RWPE1 (cell line): Measurements from ENCODE around the gene SEMA5B.

ENCODE experiments used
- CTCF ChIA-PET: fragments of 350-600 bp; sonication (Branson Sonifier 250); formaldehyde crosslinking; extraction: SDS; loops from one replicate; lab custom pipeline; 2021; lab: Yijun Ruan, JAX
- POLR2A ChIA-PET: fragments of 400-600 bp; formaldehyde crosslinking; extraction: SDS; loops from one replicate; lab custom pipeline; 2020; ENCODE audit warnings: antibody characterized with exemption; ENCODE audit not compliant: low non-redundant PET; lab: Yijun Ruan, JAX
- DNase-seq: peaks from one replicate; pipeline ENCODE4 v3.0.0; 2012; ENCODE audit warnings: low spot score
- H3K27ac ChIP-seq: fragments of 450-650 bp; 2 replicates; pipeline ENCODE4 v1.5.1; 2017
- TF ChIP-seq, protein P1 (sequence below): fragments of 450-650 bp; conservative IDR thresholded peaks from 2 replicates; pipeline ENCODE4 v1.5.1; 2017; ENCODE audit warnings: low read depth, mild to moderate bottlenecking

The SEMA5B gene

GRCh38 chr3:123039178-123039577 lies 11.6 kb upstream of the SEMA5B start:
- POLR2A ChIA-PET, result no interaction called here
- DNase-seq, result no peak
- H3K27ac ChIP-seq, result no peak overlapping the region
- CTCF ChIA-PET, result interaction anchor here (0.9 kb wide), 1 partner anchor 147 kb away, joined by 4 read pairs; no protein-coding TSS in a partner anchor
- TF ChIP-seq, protein P1, sequence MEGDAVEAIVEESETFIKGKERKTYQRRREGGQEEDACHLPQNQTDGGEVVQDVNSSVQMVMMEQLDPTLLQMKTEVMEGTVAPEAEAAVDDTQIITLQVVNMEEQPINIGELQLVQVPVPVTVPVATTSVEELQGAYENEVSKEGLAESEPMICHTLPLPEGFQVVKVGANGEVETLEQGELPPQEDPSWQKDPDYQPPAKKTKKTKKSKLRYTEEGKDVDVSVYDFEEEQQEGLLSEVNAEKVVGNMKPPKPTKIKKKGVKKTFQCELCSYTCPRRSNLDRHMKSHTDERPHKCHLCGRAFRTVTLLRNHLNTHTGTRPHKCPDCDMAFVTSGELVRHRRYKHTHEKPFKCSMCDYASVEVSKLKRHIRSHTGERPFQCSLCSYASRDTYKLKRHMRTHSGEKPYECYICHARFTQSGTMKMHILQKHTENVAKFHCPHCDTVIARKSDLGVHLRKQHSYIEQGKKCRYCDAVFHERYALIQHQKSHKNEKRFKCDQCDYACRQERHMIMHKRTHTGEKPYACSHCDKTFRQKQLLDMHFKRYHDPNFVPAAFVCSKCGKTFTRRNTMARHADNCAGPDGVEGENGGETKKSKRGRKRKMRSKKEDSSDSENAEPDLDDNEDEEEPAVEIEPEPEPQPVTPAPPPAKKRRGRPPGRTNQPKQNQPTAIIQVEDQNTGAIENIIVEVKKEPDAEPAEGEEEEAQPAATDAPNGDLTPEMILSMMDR, result no peak

DNA sequence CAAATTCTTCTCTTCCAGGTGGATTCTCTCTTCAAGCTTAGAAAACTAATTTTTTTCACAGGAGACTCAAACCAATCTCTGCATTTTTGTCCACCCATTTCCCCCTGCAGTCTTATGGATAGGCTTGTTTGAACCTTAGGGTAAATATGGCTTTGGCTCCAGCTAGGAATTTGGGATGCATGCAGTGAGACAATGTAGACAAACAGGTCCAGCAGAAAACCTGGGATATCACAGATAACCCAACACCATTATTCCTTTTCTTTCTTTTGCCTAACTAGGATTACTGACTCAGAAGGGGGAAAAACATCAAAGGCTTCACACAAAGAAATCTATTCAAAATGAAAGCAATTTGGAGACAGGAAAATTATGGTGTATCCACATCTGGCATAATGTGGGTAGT lies 11.2 kb upstream of the SEMA5B start:
- ChIA-PET POLR2A (no interaction called here), CTCF (interaction anchor here (0.9 to 1.5 kb wide), 2 partner anchors 11 to 147 kb away, joined by 4 to 5 read pairs; partner anchors contain the start of gene SEMA5B)
- DNase-seq, result no peak
- TF ChIP-seq, protein P1, result no peak
- no peak overlapping the region for H3K27ac ChIP-seq

DNA sequence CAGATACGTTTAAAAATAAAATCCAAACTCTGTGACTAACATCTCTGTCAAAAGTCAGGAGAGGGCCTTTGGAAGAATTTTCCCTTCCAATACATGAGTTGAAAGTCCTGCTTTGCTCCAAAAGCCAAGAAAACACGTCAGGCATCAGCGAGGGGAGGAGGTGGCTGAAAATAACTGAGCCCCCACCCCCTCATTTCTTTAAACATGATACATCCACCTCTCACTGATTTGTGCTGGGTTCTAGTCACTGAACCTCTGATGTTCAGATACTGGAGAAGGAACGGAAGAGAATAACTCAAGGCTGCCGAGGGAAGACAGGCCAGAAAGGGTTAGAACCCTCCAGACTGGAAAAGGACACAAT lies 9.4 kb upstream of the SEMA5B start:
- DNase-seq, result no peak
- TF ChIP-seq, protein P1, result no peak
- H3K27ac ChIP-seq, result no peak overlapping the region
- CTCF ChIA-PET, result no interaction called here
- POLR2A ChIA-PET, result no interaction called here

- CTCF ChIA-PET, result no interaction called here
- POLR2A ChIA-PET, result no interaction called here
- TF ChIP-seq, protein P1, result no peak
- no peak overlapping the region for H3K27ac ChIP-seq
- DNase-seq, result peak; percentile 58
Measured at GRCh38 chr3:123036352-123037014, 8.9 kb upstream of the SEMA5B start.

DNA sequence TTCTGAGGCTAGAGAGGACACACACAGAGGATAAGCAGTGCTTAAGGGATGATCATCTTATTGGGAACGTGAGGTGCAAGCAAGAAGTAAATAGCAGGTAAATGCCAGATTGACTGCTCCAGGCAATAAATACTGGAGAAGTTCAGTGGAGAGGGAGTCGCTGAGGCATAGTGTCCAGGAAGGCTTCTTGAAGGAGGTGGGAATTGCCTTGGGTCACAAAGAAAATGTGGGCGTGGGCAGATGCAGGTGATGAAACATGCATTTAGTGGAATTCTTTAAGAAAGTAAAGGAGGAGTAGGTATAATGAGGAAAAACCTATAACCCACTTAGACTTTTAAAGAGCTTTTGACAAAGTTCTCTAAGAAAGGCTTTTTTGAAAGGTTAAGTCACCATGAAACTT lies 7.4 kb upstream of the SEMA5B start:
- POLR2A ChIA-PET, result no interaction called here
- CTCF ChIA-PET, result interaction anchor here (0.7 kb wide), 1 partner anchor 453 kb away, joined by 3 read pairs; no protein-coding TSS in a partner anchor
- TF ChIP-seq, protein P1, result no peak
- H3K27ac ChIP-seq, result no peak overlapping the region
- no peak for DNase-seq

GRCh38 chr3:123034120-123034519 lies 6.6 kb upstream of the SEMA5B start:
- TF ChIP-seq, protein P1, result no peak
- no peak overlapping the region for H3K27ac ChIP-seq
- ChIA-PET POLR2A (no interaction called here), CTCF (no interaction called here)
- no peak for DNase-seq
